HG02885 (cell line): Measurements from ENCODE around the gene TAF9B.
"Not testable (repeated sequence)": the region's sequence is repeated elsewhere in the genome, so short reads cannot be mapped to it uniquely, and the experiment has no call there.

Experiments
- ATAC-seq: cut with Tn5 transposase; IDR thresholded peaks from one replicate; pipeline ENCODE4 v1.9.1; 2021; ENCODE audit warnings: mild to moderate bottlenecking; ENCODE audit not compliant: unreplicated experiment, poor library complexity

TAF9B gene

GRCh38 chrX:78139160-78140123 lies at the start of gene TAF9B:
TSS of gene TAF9B (minus strand) at chrX:78139650. CDS start at chrX:78139611, 39 bp downstream.
- ATAC-seq: peak; percentile 93

GRCh38 chrX:78182881-78183280 lies 43.4 kb upstream of the TAF9B start:
- ATAC-seq: no peak

- no peak for ATAC-seq
These were observed 41.9 kb upstream of the TAF9B start for GRCh38 chrX:78181307-78181706.

- ATAC-seq: no peak
These were observed 28.6 kb upstream of the TAF9B start for GRCh38 chrX:78168065-78168464.

GRCh38 chrX:78165425-78165824 lies 26.0 kb upstream of the TAF9B start:
- ATAC-seq: no peak

- ATAC-seq: not testable (repeated sequence)
These were observed 23.7 kb upstream of the TAF9B start for GRCh38 chrX:78163175-78163574.

- not testable (repeated sequence) for ATAC-seq
These were observed 21.3 kb upstream of the TAF9B start for GRCh38 chrX:78160711-78161110.

GRCh38 chrX:78157846-78158245 lies 18.4 kb upstream of the TAF9B start:
- ATAC-seq: not testable (repeated sequence)

- ATAC-seq: not testable (repeated sequence)
These were observed 17.9 kb upstream of the TAF9B start for GRCh38 chrX:78157373-78157772.

GRCh38 chrX:78147002-78147540 lies 7.6 kb upstream of the TAF9B start:
- not testable (repeated sequence) for ATAC-seq

GRCh38 chrX:78140206-78140605 lies 756 bp upstream of the TAF9B start:
- ATAC-seq: no peak

GRCh38 chrX:78133238-78133960 lies 6.1 kb downstream of the TAF9B start:
- no peak for ATAC-seq

GRCh38 chrX:78131117-78131516 lies 8.3 kb downstream of the TAF9B start:
- no peak for ATAC-seq

GRCh38 chrX:78130396-78130795 lies 9.1 kb downstream of the TAF9B start:
- ATAC-seq: no peak

- ATAC-seq: no peak
These were observed 9.7 kb downstream of the TAF9B start for GRCh38 chrX:78129714-78130113.

GRCh38 chrX:78125781-78126180 lies 13.7 kb downstream of the TAF9B start:
- ATAC-seq: not testable (repeated sequence)

- no peak for ATAC-seq
These were observed 14.3 kb downstream of the TAF9B start for GRCh38 chrX:78125148-78125547.

GRCh38 chrX:78124307-78124706 lies 15.1 kb downstream of the TAF9B start:
- ATAC-seq: no peak

- no peak for ATAC-seq
These were observed 16.3 kb downstream of the TAF9B start for GRCh38 chrX:78123190-78123589.

GRCh38 chrX:78119521-78120227 lies 19.8 kb downstream of the TAF9B start:
- no peak for ATAC-seq
